Stimulated activated CD4-positive, alpha-beta T cell treated with anti-CD3 and anti-CD28 coated beads, Interleukin-1b, Interleukin-23, amount 100 ng/mL, for 1 hour (primary cell): ENCODE measurements around the gene UVSSA.

Experiments
- DNase-seq, 2 donors: peaks; one replicate each; pipeline ENCODE4 v3.0.0-alpha.2; 2020; ENCODE audit warnings: low read depth in 2 of 2

UVSSA gene

DNA sequence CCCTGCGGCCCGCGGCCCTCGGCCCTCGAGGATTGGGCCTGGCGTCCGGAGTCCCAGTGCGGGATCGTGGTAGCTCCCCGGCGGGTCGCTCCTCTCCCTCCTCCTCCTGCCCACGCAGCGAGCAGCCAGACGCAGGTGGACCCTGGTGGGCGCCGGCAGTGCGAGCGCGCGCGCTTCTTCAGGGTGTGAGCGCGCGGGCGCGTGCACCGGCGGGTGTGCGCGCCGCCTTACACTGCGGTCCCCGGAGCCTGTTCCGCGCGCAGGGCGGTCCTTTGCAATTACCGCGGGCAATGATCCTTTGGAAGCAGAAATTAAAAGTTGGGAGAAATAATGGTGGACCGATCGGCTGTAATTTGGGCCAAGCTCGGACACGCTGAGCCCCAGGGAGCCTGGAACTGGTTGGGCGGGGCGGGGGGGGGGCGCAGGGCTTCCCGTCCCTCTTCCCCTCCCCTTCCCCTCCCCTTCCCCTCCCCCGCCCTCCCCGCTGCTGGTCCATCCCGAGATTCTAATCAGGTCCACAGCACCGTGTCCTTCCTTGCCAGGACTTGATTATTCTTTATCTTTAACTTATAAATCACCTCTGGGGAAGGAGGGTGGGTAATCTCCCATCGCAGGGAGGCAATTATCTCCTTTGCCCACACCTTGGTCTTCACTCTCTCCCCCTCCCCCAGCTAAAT is 60.8 kb downstream of the UVSSA start:
- no peak for DNase-seq

- DNase-seq = no peak
Measured at GRCh38 chr4:1408418-1408817, 61.4 kb downstream of the UVSSA start.

DNA sequence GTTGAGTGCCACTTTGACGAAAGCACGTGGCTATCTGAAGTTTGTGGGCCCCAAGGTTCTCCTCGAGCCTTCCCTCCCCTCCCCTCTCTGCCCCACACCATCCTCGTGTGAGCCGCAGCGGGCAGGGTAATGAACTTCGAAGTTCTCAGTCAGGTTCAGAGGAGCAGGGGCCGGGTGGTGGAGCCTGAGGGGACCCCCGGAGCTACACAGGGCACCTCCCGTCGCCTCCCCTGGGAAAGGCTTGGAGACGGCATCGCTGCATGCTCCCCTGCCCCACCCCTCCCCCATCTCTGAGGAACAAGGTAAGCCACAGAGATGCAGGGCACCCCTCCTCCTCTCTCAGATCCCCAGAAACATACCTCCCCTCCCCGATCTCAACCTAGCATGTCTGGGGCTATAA is 62.1 kb downstream of the UVSSA start:
- no peak for DNase-seq

- DNase-seq = no peak
Measured at GRCh38 chr4:1409491-1410425, 62.8 kb downstream of the UVSSA start.

DNA sequence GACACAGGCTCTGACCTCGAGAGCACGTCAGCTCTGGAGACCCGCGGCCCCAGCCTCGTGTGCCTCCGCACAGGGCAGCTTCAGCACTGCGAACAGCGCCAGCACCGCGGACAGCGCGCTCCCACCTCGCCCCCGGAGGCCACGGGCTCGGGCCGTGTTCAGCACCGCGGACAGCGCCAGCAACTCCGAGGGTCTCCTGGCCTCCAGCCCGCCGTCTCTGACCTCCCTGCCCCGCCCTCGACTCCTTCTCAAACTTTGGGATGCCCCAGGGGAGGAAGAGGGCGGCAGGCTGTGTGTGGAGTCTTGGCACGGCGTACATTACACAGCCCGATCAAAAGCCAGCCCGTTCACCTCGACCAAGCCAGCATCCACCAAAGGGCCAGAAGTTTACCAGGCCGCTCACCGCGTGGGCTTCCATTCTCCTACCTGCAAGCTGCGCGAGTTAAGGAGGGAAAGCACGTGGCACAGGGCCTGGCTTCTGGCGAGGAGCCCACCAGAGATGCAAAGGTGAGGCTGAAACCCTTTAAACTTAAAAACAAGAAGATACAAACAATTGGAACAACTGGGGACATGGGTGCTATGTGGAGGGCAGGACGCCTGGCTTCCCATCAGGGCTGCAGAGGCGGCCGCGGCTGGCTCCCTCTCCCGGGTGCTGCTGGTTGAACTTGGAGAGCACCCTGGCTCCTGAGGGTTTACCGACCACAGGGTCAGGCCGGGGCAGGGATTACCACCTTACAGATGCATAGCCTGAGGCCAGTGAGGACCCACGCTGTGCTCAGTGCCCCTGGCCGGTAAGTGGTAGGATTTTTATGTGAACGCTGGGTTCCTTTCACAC is 63.7 kb downstream of the UVSSA start:
- no peak for DNase-seq

GRCh38 chr4:1411436-1412375 is 64.7 kb downstream of the UVSSA start:
- no peak for DNase-seq

DNA sequence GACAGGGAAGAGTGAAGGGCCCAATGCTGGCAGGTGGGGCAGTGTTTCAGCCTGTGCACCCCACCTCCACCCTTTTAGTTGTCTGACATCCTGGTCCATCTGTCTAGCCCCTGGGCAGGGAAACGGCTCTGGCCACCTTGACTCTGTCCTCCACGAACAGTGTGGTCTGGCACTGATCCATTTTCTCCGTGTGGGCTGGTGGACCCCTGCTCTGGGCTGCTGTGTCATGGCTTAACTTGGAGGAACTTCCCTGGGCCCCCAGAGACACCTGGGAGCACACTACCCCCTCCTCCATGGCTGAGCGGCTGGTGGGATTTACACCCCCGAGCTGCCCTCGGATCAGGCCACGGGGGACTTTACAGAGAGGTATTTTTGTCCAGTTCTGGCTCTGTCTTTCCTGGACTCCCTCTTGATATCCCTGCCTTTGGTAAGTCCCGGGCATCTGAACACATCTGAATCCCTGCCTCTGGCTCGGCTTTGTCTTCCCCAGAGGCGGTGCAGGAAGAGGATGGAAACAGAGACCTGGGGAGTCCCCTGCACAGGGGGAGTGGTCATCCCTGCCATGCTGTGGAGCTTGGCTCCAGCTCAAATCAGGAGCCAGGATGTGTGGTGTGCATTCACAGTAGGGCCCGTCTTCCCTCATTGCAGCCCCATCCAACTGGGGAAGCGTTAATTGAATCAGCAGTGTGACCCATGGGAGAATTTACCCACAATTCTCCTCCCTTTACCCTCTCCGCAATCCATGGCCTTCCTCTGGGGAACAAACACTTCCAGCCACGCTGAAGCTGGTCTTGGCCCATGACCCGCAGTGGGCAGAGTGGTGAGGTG is 65.6 kb downstream of the UVSSA start:
- DNase-seq = no peak

DNA sequence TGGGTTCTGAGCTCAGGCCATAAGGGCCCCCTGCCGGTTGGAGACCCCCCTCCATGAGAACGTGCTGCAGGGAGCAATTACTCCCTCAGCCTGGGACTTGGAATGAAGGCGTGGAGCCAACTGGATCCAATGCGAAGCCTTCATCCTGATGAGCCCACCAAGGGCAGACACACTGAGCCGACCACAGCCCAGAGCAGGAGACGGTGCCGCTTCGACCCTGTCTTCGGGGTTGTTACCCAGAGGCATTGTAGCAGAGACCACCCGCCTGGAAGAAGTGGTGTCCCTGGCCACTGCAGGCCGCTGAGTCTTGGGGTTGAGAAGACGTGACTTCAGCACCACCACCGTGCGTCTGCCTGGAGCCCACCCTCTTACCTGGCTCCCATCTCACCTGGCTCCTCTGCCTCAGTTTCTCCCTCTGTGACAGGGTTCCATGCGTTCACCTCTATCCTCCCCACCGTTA is 66.2 kb downstream of the UVSSA start:
- no peak for DNase-seq

- DNase-seq = no peak
Measured at GRCh38 chr4:1413687-1414479, 66.9 kb downstream of the UVSSA start.

DNA sequence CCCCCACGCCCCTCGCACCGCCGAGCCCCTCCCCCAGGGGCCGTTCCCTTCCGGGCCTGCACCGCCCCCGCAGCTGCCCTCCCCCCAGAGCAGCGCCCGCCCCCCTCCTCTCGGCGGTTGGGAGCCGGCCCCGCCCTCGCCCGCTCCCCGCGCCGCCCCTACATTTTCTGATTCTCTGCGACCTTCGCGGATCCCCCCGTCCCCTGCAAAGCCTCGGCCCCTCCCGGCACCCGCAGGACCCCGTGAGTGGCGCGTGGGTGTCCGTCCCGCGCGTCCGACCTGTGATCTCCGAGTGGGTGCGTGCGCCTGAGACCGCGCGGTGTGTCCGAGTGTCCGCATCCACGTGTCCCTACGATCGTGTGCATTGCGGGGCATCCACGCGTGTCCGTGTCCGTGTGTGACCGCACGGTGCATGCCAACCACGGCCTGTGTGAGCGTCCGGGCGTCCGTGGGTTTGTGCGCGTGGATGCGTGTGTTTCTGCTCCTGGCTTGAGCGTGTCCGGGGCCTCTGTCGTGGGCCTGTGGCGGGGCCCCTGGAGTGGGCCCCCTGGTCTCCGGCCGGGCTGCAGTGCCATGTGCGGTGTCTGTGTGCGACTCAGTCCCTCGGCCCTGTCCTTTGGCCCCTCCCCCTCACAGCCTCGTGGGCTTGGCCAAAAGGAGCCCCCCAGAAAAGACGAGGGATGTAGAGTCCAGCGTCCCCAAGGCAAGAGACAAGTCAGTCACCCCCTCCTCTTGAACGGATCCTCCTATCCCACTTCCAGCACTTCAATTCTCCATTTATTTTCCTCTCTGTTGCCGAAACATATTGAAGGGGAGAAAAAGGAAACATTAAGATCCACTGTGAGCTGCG is 68.0 kb downstream of the UVSSA start:
- no peak for DNase-seq

DNA sequence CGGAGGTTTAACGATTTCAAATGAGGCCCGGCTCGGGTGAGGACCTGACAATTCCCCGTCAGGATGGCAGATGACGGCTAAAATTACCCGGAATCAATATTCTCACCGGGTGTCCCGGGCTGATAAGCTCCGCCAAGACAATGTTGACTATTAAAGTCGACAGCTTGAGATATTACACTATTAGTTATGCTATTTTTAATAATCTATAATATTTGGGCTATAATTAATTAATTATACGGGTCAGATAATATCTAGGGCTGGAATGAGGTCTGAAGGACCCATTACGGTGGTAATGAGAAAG is 68.6 kb downstream of the UVSSA start:
- DNase-seq = no peak

DNA sequence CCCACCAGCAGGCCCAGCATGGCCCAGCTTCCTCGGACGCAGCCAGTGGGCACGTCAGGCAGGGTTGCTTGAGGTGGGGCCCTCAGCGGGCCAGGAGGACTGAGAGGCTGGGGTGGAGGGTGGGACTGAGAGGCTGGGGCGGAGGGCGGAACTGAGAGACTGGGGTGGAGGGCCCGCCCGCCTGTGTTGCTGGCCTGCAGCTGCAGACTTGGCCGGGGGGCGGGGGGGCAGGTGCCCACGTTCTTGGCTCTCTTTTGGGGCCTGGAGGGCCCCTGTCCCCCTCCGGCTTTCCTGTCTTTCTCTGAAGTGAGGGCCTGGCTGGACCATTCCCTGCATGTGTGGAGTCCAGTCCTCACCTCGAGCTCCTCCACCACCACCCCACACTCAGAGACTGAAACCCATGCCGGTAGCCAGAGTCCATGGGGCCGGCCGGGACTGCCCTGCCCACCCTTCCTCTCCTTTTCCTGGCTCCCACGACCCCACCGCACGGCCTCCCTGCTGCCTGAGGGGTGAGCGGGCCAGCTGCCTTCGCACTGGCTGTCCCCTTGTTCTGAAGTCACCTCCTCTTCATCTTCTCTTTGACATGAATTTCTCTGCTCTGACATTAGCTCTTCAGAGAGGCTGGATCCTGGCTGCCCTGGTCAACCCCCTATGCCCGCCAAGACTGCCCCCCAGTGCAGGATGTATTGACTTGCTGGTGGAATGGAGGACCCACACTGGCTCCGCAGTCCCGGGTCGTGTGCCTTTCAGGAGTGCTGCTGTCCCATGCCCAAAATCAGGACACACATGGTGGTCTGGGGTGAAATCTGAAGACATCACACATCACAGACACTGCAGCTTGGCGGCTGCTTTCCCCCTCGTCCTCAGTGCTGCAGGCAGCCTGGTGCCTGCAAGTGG is 69.3 kb downstream of the UVSSA start:
- DNase-seq = no peak

DNA sequence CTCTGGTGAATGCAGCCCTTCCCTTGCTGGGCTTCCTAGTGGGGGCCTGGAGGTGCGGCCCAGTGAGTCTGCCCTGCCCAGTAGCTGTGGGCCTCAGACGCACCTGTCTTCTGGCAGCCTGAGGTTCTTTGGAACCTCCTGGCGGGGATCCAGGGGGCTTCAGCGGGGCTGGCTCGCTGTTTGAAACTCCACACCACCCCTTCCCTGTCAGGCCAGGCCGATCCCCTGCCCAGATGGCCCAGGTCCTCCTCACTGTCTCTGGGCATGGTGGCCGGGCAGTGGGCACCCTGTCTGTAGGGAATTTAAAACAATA is 69.9 kb downstream of the UVSSA start:
- DNase-seq = no peak

GRCh38 chr4:1417522-1418390 is 70.7 kb downstream of the UVSSA start:
- DNase-seq = no peak

- no peak for DNase-seq
Measured at GRCh38 chr4:1418494-1419285, 71.7 kb downstream of the UVSSA start.

- DNase-seq = no peak
Measured at GRCh38 chr4:1419708-1420107, 72.7 kb downstream of the UVSSA start.
